AG08396 (cell line): ENCODE measurements around the gene MGMT.

Experiments
- DNase-seq: peaks from one replicate; pipeline ENCODE4 v3.0.0; 2012; ENCODE audit warnings: low spot score, mixed read lengths

The MGMT gene

GRCh38 chr10:129764011-129764900, 297.2 kb downstream of the MGMT start:
- no peak for DNase-seq

GRCh38 chr10:129764901-129765663, 298.0 kb downstream of the MGMT start:
- no peak for DNase-seq

- DNase-seq = no peak
Observed at GRCh38 chr10:129765664-129766550, 298.9 kb downstream of the MGMT start.

DNA sequence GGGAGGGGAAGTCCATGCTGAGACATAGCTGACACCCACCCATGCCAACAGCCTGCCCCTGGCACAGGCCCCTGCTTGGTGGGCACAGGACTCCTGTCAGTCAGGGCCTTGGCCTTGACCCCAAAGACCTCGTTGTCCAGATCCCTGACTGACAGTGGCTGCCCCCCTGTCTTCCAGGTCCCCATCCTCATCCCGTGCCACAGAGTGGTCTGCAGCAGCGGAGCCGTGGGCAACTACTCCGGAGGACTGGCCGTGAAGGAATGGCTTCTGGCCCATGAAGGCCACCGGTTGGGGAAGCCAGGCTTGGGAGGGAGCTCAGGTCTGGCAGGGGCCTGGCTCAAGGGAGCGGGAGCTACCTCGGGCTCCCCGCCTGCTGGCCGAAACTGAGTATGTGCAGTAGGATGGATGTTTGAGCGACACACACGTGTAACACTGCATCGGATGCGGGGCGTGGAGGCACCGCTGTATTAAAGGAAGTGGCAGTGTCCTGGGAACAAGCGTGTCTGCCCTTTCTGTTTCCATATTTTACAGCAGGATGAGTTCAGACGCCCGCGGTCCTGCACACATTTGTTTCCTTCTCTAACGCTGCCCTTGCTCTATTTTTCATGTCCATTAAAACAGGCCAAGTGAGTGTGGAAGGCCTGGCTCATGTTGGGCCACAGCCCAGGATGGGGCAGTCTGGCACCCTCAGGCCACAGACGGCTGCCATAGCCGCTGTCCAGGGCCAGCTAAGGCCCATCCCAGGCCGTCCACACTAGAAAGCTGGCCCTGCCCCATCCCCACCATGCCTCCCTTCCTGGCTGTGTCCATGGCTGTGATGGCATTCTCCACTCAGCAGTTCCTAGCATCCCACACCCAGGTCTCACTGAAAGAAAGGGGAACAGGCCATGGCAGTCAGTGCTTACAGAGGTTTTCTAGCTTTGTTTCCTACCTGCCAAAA, 299.8 kb downstream of the MGMT start:
- DNase-seq = no peak

DNA sequence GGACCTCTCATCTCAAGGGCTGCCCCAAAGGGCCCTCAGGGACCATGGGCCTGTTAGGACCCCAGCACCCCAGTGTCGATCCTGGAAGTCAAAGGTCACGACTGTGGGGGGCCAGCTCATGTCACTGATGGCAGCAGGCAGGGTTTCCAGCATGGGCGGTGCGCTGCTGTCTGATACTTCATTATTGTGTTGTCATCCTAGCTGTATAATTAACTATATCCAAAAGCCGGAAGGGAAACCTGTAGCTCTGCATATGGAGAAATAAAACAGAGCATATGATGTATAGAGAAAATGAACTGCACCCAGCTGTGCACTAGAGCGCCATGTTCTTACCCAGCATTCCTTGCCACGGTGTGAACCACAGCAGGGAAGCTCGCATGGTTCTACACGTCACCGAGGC, 300.7 kb downstream of the MGMT start:
- DNase-seq = no peak

DNA sequence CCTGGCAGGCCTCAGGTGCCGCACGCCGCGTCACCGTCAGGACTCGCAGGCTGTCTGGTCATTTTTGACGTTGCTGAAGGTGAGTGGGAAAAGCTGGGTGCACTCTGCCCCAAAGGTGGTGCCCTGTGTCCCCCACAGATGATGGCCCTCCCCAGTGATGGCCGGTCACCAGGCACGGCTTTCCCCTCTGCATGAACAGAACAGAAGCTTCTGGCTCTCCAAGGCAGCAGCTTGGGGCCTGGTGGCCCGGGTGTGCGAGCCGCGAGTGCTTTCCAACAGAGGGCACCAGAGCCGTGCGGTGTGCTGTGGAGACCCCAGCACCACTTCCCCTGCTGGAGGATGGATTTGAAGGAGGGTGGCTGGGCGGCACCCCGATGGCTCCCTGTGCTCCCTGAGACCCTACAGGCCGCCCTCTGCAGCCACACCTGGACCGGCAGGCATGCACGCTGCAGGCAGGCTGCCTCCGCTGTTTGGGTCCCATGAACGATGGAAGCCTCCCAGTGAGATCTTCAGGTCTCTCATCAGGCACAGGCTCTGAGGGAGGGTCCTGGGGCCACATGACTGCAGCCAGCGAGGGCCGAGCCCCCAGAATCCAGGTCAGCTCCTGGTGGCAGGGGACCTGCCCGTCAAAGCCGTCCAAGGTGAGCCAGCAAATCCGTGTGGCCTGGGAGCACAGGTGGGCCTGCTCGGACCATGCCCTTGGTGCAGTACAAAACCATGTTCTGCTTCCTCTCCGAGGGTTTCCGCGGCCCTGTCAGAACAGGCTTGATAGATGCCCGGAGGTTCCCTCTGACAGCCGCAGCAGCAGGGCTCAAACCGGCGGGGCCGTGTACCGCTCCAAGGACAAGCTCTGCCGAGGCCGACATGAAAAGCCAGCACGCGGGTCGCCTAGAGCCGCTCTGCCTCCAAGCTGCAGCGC, 301.7 kb downstream of the MGMT start:
- DNase-seq = no peak

DNA sequence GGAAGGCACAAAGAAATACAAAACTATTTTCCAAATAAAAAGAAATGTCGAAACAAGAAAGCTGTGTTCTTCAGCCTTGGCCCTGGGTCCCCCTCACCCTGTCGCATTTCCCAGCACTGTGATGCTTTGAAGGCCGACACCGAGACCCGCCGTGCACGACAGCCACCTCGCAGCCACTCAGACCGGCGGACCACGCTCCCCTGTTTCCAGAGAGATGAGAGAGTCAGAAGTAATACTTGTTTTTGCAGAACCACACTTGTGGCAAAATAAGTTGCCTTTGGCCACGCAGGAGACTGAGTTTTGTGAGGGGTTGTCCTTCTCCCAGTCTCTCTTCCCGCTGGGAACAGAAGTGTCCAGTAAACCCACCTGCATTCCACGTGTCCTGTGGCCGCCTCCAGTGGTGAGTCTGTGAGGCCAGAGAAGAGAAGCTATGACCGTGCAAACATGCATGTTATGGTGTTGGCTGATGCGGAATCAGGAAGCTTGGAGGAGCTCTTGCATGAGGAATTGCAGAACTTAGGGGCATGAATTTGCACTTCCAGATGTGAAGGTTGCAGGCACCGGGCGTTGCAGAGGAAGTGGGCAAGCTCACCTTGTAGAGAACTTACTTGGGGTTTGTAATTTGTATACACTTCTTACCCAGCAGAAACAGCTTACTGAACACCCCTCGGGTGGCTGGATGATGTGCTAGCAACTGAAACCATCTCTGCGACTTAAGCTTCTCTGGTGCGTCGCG, 302.5 kb downstream of the MGMT start:
- no peak for DNase-seq

DNA sequence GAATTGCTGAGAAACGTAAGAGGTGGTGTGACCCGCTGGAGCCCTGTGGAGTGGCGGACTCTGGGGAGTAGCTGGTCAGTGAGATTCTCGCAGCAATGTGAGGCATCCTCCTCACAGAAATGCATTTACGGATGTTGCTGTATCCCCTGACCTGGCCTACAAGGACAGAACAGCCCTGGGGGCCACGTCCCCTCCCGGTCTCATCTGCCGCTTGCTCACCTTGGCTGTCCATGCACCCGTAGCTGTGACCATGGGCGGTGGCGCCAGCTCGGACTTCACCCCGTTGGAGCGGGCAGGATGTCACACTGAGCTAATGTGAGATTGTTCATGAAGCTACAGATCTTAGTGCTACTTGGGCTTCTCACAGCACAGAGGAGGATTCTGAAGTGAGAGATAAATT, 303.2 kb downstream of the MGMT start:
- no peak for DNase-seq

GRCh38 chr10:129771024-129771423, 304.0 kb downstream of the MGMT start:
- no peak for DNase-seq

DNA sequence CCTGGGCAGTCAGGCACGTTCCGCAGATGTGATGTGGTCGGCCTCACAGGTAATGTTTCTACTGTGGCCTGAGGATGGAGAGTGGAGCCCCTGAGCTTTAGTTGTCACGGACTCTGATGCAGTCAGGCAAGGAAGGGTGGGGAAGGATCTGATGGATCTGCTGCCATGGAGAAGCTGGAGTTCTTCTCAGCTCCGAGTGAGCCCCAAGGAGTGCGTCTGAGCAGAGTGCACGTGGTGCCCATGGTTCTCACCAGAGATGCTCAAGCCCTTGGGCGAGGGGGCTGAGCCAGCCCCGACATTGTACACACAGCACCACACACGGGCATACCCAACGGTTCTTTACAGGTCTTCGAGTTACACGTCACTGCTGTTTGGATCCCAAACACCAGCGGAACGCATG, 304.5 kb downstream of the MGMT start:
- DNase-seq = no peak

DNA sequence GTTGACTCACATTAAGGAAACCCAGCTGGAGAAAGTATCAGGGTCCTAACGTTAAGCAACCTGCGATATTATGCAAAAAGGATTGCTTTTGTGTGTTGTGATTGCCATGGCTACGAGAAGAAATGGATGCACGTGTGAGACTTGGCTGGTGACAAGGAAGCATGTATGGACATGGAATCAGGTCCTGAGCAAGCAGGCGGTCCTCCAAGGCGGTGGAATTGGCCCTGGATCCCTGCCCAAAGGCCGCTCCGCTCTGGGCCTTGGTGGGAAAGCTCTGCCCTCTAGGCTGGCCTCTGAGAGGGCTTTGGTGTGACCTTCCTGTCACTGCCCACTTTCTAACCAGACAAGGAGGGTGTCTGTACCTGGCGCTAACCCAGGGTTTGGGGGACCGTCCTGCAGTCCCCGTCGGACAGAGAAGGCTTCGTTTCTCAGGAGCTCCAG, 305.0 kb downstream of the MGMT start:
- no peak for DNase-seq

DNA sequence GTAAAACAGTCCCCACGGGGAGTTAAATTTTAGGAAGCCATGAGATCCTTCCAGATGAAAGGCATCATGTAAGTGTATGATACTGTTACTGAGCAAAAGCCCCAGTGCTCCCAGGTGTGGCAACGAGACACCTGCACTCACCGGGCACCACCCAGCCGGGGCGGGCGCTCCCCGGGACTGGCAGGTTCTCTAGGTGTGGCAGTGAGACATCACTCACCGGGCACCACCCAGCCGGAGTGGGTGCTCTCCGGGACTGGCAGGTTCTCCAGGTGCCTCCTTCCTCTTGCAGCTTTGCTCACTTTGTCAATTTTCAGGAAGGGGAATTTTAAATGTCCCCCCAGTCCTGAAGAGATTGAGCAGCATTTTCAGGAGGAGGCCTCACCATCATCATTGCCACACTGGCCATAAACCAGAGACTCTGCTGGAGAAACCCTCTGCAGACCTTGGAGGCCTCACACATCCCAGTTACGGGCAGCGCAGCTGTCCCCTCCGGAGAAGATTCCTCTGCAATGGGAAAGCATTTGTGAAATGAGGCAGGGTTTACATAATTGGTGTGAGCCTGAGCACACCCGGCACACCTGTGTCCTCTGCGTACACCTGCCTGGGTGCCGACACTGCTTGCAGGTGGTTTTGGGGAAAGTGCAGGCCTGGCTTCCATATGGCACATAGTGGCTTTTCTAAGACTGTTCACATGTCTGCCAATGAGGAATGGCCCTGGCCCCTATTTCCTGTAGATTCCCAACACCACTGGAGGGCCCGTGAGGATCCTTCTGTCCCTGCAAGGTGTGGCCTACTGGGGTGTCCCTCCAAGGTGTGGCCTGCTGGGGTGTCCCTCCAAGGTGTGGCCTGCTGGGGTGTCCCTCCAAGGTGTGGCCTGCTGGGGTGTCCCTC, 305.7 kb downstream of the MGMT start:
- no peak for DNase-seq

DNA sequence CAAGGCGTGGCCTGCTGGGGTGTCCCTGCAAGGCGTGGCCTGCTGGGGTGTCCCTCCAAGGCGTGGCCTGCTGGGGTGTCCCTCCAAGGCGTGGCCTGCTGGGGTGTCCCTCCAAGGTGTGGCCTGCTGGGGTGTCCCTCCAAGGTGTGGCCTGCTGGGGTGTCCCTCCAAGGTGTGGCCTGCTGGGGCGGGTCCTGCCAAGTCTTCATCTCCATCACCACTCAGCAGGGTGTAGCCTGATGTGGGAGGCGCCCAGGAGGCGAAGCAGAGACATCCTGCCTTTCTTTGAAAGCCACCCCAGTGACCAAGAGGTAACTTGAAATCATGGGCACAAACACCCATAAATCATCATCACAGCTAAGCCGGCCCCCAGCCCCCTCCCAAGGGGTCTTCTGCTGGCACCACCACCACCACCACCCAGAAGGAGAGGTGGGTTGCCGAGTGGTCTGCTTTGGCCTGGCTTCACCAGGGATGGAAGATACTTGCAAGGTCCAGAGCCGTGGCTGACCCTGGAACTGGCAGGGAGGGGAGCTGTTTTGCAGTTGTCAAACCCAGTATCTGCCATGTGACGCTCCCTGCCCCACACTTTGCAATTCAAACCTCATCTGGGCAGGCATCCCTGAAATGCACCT, 306.4 kb downstream of the MGMT start:
- DNase-seq = no peak

- DNase-seq = no peak
Observed at GRCh38 chr10:129774082-129774735, 307.2 kb downstream of the MGMT start.

DNA sequence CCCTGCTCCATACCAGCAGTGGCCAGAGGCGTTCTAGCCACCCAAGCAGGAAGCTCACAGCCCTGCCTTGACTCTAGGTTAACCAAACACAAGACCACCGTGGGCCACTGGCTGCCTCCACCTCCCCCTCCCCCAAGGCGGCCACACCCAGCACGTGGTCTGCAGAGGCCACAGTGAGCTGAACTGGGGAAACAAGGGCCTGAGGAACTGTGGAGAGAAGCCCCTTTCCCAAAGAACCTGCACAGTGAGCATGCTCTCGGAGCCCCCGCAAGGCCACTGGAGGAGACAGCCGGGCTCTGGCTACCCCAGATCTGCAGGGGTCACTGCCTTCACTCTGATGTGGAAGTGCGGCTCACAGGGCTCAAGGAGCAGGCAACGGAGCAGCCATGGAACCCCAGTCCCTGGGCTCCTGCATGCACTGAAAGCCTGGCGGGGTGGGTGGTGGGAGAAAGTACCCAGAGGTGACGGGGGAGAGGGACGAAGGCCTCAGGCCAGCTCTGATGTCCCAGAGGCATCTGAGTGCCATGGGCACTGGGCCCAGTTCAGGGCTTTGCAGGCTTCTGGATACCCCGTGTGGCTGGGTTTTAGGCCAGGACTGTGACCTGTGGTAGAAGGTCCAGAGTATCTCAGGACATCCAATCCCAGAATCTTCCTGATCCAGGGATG, 307.8 kb downstream of the MGMT start:
- no peak for DNase-seq

- DNase-seq = no peak
Observed at GRCh38 chr10:129775681-129776080, 308.6 kb downstream of the MGMT start.

DNA sequence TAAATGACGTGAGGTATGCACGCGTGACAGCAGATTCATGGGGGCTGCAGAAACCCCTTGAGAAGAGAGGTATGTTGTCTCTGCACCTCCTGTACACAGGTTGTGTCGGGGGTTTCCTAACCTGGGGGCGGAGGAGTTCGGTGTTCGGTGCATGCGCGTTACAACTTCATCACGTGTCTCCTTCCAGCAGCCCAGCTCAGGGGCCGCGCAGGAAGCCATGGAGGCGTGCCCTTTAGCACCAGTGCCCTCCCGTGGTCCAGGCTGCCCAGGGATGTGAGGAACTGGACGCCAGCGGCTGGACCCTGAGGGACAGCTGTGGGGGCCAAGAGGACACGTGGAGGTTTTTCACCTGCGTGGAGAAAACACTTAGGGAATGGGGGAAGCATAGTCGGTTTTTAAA, 310.6 kb downstream of the MGMT start:
- no peak for DNase-seq
